NCI-H2196 treated with DMSO at 0.1 percent for 48 hours (cell line): ENCODE data around the gene SLC46A2.

Experiments used
- DNase-seq: peaks from one replicate; lab custom pipeline; 2025; ENCODE audit not compliant: unreplicated experiment; lab: John Stamatoyannopoulos, UW

The SLC46A2 gene

DNA sequence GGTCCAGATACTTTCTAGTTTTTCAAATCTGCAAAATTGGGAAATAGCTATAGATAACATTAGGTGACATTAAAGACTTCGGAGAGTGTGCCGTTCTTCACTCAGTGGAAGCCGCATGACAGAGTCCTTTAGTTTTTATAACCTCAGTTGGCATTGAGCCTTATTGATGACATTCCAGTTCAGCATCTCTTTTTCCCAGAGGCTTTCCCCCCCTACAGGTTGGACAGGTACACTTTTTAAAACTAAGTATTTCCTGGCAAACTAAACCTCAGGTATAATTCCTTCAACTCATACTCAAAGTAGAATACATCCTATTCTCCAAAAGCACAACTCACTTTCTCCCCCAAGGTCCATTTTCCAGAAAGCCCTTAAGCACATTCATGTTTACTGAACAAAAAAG is 58.7 kb downstream of the SLC46A2 start:
- DNase-seq, result no peak

- DNase-seq, result peak; percentile 66
Measured at GRCh38 chr9:112831281-112831851, 59.3 kb downstream of the SLC46A2 start.
